NOMO-1 treated with dmso at 0.1 percent for 144 hours (cell line): Measurements from ENCODE around the gene RABGAP1.

ENCODE experiments used
- DNase-seq: peaks from one replicate; lab custom pipeline; 2025; ENCODE audit not compliant: unreplicated experiment; lab: John Stamatoyannopoulos, UW

The RABGAP1 gene

GRCh38 chr9:123080444-123080843 lies 139.6 kb downstream of the RABGAP1 start:
- no peak for DNase-seq

GRCh38 chr9:123081824-123082223 lies 141.0 kb downstream of the RABGAP1 start:
- peak; percentile 1 for DNase-seq

- no peak for DNase-seq
Measured at GRCh38 chr9:123083680-123084079, 142.9 kb downstream of the RABGAP1 start.

DNA sequence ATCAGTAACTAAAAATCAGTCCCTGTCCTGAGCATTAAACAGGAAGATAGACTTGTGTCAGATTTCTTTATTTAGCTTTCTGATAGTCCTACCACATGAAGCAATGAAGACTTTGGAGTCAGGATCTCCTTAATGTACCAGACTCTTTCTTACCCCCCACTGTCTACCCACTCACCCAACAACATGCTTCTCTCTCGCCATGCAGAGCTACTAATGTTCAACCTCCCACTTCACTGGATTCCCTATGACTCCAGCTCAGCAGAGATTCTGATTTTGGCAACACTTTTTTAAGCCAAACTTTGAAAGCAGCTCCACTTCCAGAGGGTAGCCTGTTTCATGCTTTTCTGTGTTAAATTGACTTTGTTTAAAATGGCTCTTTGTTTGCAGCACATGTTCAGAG lies 143.4 kb downstream of the RABGAP1 start:
- DNase-seq = no peak

DNA sequence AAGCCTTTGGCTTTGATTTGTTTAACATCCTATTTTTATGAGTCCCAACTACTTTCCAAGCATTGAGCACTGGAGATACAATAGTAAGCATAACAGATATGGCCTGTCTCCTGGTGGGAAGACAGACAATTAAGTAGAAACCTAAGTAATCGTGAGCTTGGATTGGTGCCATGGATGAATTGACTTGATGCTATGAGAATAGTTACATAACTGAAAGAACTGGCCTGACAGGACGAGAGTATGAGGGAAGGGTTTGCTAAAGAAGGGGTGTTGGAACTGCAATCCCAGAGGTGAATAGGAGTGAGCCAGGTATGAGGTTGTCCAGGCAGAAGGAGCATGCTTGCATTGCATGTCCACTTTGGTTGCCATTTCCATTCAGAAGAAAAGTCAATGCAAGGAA lies 145.1 kb downstream of the RABGAP1 start:
- no peak for DNase-seq

- DNase-seq = no peak
Measured at GRCh38 chr9:123087359-123087888, 146.6 kb downstream of the RABGAP1 start.

DNA sequence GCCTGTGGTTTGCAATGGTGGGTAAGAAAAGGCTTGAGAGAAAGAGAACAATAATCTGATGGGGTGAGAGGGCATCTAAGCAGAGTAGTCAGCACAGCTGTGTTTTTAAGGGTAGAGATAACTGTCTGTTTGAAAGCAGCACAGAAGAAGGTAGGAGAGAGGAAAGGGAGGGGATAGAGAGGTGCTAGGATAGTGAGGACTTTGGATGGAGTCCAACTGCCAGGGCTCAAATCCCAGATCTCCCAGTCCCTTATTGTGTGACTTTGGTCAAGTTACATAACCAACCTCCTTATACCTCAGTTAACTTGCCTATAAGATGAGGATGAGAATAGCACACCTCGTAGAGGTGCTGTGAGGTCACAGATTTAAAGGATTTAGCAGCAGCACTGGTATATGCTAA lies 148.2 kb downstream of the RABGAP1 start:
- DNase-seq = no peak

DNA sequence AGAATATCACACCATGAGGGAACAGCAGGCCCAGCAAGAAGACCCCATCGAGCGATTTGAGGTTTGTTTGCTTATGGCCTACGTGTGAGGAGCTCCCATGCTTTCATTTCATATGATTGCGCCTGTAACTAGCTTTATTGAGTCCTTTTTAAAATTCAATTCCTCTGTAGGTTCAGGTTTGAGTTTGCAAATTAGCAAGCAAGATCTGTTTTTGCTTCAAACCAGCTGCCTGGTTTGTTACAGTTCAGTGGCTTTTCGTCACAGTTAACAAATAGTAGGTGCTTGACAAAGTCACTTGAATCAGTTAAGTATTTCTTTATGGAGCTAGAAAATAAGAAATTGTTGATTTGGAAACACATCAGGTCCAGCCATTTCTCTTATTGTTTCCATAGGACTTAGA lies 149.0 kb downstream of the RABGAP1 start:
- no peak for DNase-seq

GRCh38 chr9:123090198-123090896 lies 149.5 kb downstream of the RABGAP1 start:
- DNase-seq = no peak

- DNase-seq = no peak
Measured at GRCh38 chr9:123090956-123091355, 150.1 kb downstream of the RABGAP1 start.

DNA sequence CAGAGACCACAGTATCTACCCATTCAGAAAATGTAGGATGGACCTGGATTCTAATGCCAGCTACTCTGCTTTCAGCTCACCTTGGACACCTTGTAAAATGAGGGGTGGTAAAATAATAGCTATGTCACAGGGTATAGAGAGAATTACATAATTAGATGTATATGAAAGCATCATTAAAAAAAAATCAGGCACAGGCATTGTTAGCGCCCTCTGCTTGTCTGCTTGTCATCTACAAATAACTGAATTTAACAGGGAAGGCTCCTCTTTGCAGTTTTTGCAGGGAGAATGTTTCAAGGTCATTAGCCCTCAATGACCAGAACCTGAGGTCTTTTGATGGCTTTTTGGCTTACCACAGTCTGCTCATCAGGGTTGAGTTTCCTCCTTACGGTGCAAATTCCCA lies 150.6 kb downstream of the RABGAP1 start:
- DNase-seq = no peak

- DNase-seq = no peak
Measured at GRCh38 chr9:123093141-123093540, 152.3 kb downstream of the RABGAP1 start.

DNA sequence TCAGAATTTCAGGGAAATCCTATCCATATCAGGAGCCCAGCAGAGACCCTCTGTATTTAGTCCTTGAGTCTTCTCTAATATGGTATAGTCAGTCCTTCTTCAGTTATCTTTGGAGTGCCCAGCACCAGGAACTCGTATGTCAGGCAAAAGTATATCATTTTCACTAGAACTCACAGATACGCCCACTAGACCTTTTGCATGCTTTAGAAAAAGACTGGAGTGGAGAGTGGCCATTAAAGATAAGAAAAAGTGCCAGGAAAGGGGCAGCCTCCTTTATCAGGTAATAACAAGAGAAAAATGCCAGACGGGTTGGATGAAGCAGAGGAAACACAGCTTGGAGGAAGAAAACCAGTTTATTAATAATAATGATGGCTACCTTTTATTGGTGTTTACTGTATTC lies 156.2 kb downstream of the RABGAP1 start:
- DNase-seq = no peak

- no peak for DNase-seq
Measured at GRCh38 chr9:123097430-123098095, 156.7 kb downstream of the RABGAP1 start.

GRCh38 chr9:123098096-123098459 lies 157.3 kb downstream of the RABGAP1 start:
- DNase-seq = no peak

GRCh38 chr9:123099042-123099441 lies 158.2 kb downstream of the RABGAP1 start:
- no peak for DNase-seq

GRCh38 chr9:123099548-123099947 lies 158.7 kb downstream of the RABGAP1 start:
- DNase-seq = no peak

DNA sequence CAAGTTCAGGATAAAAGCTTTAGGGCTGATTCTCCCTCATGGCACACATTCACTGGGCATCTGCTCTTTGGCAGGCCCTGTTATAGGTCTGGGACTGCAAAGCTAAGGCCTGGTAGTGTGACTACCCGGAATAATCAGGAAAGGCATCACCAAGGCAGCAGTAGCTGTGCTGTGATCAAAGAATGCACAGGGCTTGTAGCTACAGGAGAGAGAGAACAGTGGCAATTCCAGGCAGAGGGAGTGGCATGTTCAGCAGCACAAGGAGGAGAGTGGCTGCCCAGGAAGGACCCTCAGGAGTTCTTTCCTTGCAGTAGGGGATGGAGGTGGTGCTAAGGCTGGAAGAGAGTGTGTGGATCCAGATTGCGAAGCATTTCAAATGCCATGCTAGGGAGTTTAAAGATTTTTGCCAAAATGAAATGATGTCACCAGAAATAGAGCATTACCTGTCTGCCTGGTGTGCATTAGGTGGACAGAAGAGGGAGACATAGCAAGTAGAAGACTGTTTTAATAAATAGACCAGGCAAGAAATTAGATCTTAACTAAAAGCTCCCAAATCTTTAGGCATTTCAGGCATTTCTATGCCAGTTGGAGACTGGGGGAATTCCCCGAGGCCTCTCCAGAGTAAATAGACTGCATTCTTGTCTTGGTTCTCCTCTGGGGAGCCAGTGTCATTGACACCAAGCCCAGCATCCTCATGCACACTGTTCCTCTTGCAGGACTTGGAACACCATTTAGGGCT lies 161.7 kb downstream of the RABGAP1 start:
- DNase-seq = no peak

DNA sequence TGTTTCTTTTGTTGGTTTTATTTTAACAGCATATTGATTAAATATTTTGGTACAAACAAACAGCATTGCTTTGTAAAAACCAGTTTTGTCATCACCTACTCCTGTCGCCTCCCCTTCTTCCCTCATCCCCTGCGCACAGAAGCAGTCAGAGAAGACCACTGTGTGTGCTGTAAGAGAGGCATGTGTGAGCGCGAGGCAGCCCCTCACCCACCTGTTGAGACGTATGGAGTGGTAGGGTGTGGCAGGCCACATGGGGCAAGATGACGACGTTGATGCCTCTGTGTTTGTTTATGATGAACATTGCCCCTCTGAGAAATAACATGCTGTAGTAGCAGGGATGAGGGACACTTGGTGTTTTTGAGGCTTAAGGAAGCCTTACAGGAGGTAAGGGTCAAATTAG lies 164.0 kb downstream of the RABGAP1 start:
- DNase-seq = no peak

- DNase-seq = no peak
Measured at GRCh38 chr9:123105490-123105889, 164.7 kb downstream of the RABGAP1 start.

DNA sequence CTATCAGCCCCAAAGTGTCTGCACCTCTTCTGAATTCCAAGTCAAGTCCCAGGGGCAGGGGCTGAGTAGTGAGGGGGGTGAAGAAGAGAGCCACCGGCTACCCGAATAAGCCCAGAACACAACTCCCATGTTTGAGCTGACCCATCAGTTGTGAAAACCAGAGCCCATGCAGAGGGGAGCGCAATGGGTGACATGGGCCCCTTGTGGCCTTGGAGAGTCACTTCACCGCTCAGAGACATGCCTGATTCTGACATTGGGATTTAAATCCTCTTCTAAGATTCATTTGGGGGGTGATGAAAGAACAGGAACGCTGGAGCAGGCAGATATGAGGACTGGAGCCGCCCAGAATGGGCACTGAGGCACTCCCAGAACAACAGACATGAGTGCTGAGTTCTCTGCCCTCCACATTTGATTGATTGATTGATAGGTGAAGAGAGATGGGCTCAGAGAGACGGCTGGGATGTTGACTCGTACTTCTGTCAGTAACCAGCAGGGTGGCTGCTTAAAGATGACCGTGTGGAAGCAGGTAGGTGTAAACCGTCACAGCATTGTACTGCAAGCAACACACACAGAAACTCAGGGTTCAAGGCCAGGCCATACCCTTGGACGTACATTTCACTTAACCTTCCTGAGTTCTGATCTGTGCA lies 166.9 kb downstream of the RABGAP1 start:
- DNase-seq = no peak
